ENCODE results near the gene DEFB125.

DNA sequence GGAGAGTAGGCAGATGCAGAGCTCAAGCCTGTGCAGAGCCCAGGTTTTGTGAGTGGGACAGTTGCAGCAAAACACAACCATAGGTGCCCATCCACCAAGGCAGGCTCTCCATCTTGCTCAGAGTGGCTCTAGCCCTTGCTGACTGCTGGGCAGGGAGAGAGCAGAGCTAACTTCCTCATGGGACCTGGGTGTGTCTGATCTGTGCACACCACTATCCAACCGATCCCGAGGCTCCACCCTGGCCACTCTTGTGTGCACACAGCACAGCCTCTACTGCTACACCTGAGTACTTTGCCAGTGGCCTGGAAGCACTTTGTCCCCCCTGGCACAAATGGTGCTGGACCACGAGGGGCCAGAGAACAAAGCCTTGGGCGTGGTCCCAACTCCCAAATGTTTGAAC, 7.9 kb upstream of the DEFB125 start:
- TF ChIP-seq POLR2A (IDR thresholded peaks at IDR 0.05) = no peak
- TF ChIP-seq, protein P1, sequence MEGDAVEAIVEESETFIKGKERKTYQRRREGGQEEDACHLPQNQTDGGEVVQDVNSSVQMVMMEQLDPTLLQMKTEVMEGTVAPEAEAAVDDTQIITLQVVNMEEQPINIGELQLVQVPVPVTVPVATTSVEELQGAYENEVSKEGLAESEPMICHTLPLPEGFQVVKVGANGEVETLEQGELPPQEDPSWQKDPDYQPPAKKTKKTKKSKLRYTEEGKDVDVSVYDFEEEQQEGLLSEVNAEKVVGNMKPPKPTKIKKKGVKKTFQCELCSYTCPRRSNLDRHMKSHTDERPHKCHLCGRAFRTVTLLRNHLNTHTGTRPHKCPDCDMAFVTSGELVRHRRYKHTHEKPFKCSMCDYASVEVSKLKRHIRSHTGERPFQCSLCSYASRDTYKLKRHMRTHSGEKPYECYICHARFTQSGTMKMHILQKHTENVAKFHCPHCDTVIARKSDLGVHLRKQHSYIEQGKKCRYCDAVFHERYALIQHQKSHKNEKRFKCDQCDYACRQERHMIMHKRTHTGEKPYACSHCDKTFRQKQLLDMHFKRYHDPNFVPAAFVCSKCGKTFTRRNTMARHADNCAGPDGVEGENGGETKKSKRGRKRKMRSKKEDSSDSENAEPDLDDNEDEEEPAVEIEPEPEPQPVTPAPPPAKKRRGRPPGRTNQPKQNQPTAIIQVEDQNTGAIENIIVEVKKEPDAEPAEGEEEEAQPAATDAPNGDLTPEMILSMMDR (IDR thresholded peaks at IDR 0.05) = no peak
